ENCODE results near the gene TECPR1.

DNA sequence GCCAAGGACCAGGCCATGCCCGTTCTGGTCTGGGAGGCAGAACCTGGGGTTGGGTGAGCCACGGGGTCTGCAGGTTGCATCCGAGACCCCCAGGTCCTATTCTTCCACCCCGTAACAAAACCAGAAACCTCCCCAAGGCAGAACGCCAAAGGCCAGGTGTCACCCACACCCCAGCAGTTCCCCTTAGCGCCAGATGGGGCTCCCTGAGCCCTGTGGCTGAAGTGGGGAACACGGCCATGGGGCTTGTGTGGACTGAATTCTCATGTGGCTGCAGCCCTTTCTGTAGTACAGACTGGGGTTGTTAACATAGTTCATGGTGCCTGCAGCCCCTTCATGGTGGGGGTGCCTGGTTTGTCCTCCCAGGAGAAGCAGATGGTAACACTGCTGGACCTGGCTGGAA is 39.7 kb upstream of the TECPR1 start:
- TF ChIP-seq, protein P1, sequence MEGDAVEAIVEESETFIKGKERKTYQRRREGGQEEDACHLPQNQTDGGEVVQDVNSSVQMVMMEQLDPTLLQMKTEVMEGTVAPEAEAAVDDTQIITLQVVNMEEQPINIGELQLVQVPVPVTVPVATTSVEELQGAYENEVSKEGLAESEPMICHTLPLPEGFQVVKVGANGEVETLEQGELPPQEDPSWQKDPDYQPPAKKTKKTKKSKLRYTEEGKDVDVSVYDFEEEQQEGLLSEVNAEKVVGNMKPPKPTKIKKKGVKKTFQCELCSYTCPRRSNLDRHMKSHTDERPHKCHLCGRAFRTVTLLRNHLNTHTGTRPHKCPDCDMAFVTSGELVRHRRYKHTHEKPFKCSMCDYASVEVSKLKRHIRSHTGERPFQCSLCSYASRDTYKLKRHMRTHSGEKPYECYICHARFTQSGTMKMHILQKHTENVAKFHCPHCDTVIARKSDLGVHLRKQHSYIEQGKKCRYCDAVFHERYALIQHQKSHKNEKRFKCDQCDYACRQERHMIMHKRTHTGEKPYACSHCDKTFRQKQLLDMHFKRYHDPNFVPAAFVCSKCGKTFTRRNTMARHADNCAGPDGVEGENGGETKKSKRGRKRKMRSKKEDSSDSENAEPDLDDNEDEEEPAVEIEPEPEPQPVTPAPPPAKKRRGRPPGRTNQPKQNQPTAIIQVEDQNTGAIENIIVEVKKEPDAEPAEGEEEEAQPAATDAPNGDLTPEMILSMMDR (IDR thresholded peaks at IDR 0.05; ENCODE audit: insufficient read depth, low read length, poor library complexity, severe bottlenecking), result no peak
- no peak for TF ChIP-seq EZH2phosphoT487 (conservative IDR thresholded peaks at IDR 0.05; ENCODE audit: low read length)

Data from SU-DHL-6 (cell line).